MCF 10A (cell line): Measurements from ENCODE around the gene PPP1R1C. TPM values are rescaled to one million over a fixed set of nuclear protein-coding genes. Genes with fewer than 3 reads are reported as not detected.

ENCODE experiments used
- BruUV-seq: library from RNA; stranded (reverse); fragments of 400-500 nt; replicated peaks from 2 replicates; lab custom pipeline; 2021; lab: Mats Ljungman, UMichigan
- CTCF ChIA-PET: fragments of 300-600 bp; sonication (Branson Sonifier 250); formaldehyde crosslinking; extraction: SDS; loops from one replicate; lab custom pipeline; 2021; ENCODE audit warnings: antibody characterized with exemption, inconsistent platforms; lab: Yijun Ruan, JAX
- POLR2A ChIA-PET: fragments of 300-600, 350-650 bp; sonication (Branson Sonifier 250); formaldehyde crosslinking; extraction: SDS; loops from one replicate; lab custom pipeline; 2020; ENCODE audit warnings: antibody characterized with exemption, inconsistent platforms; lab: Yijun Ruan, JAX
- DNase-seq: peaks from one replicate; pipeline ENCODE4 v3.0.0-alpha.2; 2018; ENCODE audit not compliant: unreplicated experiment
- H3K27ac Mint-ChIP-seq: one replicate; pipeline ENCODE4 v1.8.0; 2022; ENCODE audit warnings: mild to moderate bottlenecking, low read depth, mixed read lengths; ENCODE audit not compliant: unreplicated experiment
- H3K27me3 Mint-ChIP-seq: one replicate; pipeline ENCODE4 v1.8.0; 2022; ENCODE audit warnings: mixed read lengths; ENCODE audit not compliant: insufficient read depth, unreplicated experiment
- H3K36me3 Mint-ChIP-seq: one replicate; pipeline ENCODE4 v1.8.0; 2022; ENCODE audit warnings: mild to moderate bottlenecking, moderate library complexity, mixed read lengths; ENCODE audit not compliant: insufficient read depth, unreplicated experiment
- H3K4me1 Mint-ChIP-seq: one replicate; pipeline ENCODE4 v1.8.0; 2022; ENCODE audit warnings: mixed read lengths; ENCODE audit not compliant: insufficient read depth, unreplicated experiment
- H3K4me3 Mint-ChIP-seq: one replicate; pipeline ENCODE4 v1.8.0; 2022; ENCODE audit warnings: mild to moderate bottlenecking, moderate library complexity, mixed read lengths; ENCODE audit not compliant: unreplicated experiment
- H3K9me3 Mint-ChIP-seq: one replicate; pipeline ENCODE4 v1.8.0; 2022; ENCODE audit warnings: mixed read lengths; ENCODE audit not compliant: unreplicated experiment
- intact Hi-C: fragments of 100-400 bp; cut with micrococcal nuclease; formaldehyde crosslinking; loops from 2 replicates; pipeline ENCODE4 v1.14.1; 2022
- total RNA-seq: library from RNA; stranded (reverse); gene quantifications from 2 replicates; pipeline ENCODE4 v1.2.3, GENCODE V29; 2022
- TF ChIP-seq, protein P1 (sequence below): fragments of 200-600 bp; IDR thresholded peaks from one replicate; pipeline ENCODE4 v1.8.0; 2022; ENCODE audit warnings: antibody characterized with exemption, mild to moderate bottlenecking; ENCODE audit not compliant: unreplicated experiment

The PPP1R1C gene
- total RNA-seq, 1 experiment from 2014 or later, result not detected

DNA sequence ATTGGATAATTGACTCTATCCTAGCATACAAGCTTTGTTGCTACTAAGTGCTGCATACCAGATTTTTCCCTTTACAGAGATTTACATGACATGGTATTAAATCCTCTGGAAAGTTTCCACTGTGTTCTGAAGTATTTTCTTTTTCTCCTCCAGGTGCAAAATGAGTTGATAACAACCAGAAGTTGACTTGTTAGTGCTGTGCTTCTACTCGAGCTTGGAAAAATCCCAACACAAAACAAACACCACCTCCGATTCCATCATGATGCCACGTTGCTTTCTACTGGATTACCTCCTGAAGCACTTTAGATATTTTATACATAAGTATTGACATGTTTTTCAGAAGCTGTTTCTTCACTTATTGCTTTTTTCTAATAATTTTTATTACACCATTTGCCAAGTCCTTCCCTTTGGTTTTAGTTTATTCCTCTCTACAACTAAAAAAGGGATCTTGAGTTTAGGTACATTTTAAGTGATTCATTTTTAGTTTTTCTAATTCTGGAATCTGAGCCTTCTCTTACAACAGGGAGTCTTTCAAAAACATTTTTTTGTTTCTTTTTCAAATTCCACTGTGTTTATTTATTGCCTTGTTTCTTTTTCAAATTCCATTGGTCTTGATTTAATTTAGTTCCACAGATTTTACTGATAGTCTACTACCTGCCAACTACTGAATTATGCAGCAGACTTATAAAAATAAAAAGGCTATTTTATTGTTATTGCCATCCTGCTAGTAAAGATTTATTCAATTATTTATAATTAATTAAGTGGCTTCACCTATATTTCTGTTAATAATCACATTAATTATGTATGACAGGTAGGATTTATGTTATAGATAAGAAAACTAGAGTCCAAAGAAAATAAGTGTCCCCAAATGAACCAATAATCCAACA lies 143.4 kb downstream of the PPP1R1C start:
- BruUV-seq, result no TSS peak
- Mint-ChIP-seq H3K27ac (peak overlapping the region; percentile 61), H3K4me1 (peaks cover 5% of the 10 kb centered on the region), H3K27me3 (no peaks in the 10 kb centered on the region), H3K36me3 (no peaks in the 10 kb centered on the region), H3K9me3 (no peaks in the 10 kb centered on the region), H3K4me3 (no peak overlapping the region)
- CTCF ChIA-PET, result no interaction called here
- intact Hi-C loops, result no loop called here
- POLR2A ChIA-PET, result no interaction called here
- TF ChIP-seq, protein P1, sequence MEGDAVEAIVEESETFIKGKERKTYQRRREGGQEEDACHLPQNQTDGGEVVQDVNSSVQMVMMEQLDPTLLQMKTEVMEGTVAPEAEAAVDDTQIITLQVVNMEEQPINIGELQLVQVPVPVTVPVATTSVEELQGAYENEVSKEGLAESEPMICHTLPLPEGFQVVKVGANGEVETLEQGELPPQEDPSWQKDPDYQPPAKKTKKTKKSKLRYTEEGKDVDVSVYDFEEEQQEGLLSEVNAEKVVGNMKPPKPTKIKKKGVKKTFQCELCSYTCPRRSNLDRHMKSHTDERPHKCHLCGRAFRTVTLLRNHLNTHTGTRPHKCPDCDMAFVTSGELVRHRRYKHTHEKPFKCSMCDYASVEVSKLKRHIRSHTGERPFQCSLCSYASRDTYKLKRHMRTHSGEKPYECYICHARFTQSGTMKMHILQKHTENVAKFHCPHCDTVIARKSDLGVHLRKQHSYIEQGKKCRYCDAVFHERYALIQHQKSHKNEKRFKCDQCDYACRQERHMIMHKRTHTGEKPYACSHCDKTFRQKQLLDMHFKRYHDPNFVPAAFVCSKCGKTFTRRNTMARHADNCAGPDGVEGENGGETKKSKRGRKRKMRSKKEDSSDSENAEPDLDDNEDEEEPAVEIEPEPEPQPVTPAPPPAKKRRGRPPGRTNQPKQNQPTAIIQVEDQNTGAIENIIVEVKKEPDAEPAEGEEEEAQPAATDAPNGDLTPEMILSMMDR, result no peak
- DNase-seq, result no peak

GRCh38 chr2:182132605-182133004 lies 147.0 kb downstream of the PPP1R1C start:
- BruUV-seq, result no TSS peak
- Mint-ChIP-seq H3K4me3 (no peak overlapping the region), H3K27ac (no peak overlapping the region), H3K36me3 (no peaks in the 10 kb centered on the region), H3K27me3 (no peaks in the 10 kb centered on the region), H3K4me1 (peaks cover 5% of the 10 kb centered on the region), H3K9me3 (no peaks in the 10 kb centered on the region)
- DNase-seq, result no peak
- intact Hi-C loops, result no loop called here
- ChIA-PET CTCF (interaction anchor here (0.6 kb wide), 4 partner anchors 10 to 1713 kb away, joined by 3 to 7 read pairs (median 3); partner anchors contain the start of gene DNAJC10), POLR2A (interaction anchor here (0.6 to 0.7 kb wide), 2 partner anchors 15 to 482 kb away, joined by 3 to 4 read pairs; no protein-coding TSS in a partner anchor)
- TF ChIP-seq, protein P1, result peak; percentile 19

- CTCF ChIA-PET, result interaction anchor here (0.6 kb wide), 1 partner anchor 10 kb away, joined by 3 read pairs; no protein-coding TSS in a partner anchor
Observed at GRCh38 chr2:182133195-182133891, 147.7 kb downstream of the PPP1R1C start.

More at GRCh38 chr2:182133195-182133891, 147.7 kb downstream of the PPP1R1C start:
- no peak for DNase-seq
- Mint-ChIP-seq H3K27me3 (no peaks in the 10 kb centered on the region), H3K36me3 (no peaks in the 10 kb centered on the region), H3K9me3 (no peaks in the 10 kb centered on the region), H3K4me3 (no peak overlapping the region), H3K27ac (no peak overlapping the region), H3K4me1 (peaks cover 5% of the 10 kb centered on the region)
- TF ChIP-seq, protein P1, result no peak
- intact Hi-C loops, result no loop called here
- POLR2A ChIA-PET, result interaction anchor here (0.7 kb wide), 1 partner anchor 15 kb away, joined by 3 read pairs; no protein-coding TSS in a partner anchor
- BruUV-seq, result no TSS peak
